ENCODE results near the gene PHC1.

GRCh38 chr12:8866429-8866828, 47.9 kb upstream of the PHC1 start:
- TF ChIP-seq CTCF (conservative IDR thresholded peaks at IDR 0.05; ENCODE audit: low read depth, low read length) (no peak), EZH2 (IDR thresholded peaks at IDR 0.05; ENCODE audit: low read length, unreplicated experiment) (no peak)
